ENCODE measurements around the gene GPC3.

DNA sequence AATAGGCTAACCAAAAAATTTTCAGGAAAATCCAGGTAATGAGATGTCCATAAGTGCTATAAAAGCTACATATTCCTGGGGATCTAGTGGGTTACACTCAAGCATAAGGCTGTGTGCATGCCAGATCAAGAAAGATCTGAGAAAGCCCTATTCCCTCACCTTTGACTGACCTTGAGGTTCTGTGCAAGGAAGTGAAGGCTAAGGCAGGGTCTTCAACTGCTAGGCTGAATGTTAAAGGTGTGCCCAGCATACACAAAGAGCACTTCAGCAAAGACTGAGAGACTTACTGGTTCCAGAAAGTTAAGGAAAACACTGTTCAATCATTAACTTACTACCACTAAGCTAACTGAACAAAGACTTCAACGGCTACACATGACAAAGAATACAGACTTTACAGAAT is 269.7 kb downstream of the GPC3 start:
- TF ChIP-seq, protein P1, sequence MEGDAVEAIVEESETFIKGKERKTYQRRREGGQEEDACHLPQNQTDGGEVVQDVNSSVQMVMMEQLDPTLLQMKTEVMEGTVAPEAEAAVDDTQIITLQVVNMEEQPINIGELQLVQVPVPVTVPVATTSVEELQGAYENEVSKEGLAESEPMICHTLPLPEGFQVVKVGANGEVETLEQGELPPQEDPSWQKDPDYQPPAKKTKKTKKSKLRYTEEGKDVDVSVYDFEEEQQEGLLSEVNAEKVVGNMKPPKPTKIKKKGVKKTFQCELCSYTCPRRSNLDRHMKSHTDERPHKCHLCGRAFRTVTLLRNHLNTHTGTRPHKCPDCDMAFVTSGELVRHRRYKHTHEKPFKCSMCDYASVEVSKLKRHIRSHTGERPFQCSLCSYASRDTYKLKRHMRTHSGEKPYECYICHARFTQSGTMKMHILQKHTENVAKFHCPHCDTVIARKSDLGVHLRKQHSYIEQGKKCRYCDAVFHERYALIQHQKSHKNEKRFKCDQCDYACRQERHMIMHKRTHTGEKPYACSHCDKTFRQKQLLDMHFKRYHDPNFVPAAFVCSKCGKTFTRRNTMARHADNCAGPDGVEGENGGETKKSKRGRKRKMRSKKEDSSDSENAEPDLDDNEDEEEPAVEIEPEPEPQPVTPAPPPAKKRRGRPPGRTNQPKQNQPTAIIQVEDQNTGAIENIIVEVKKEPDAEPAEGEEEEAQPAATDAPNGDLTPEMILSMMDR (conservative IDR thresholded peaks at IDR 0.05), result no peak
- no peak for TF ChIP-seq EZH2 (IDR thresholded peaks at IDR 0.05; ENCODE audit: low read depth)
